Measurements from ENCODE around the gene TRIM72. TPM values are rescaled to one million over a fixed set of nuclear protein-coding genes. Genes with fewer than 3 reads are reported as not detected.

TRIM72 gene
- total RNA-seq, 6 experiments from 2014 or later = 0.06 TPM; not detected in 5

- H3K27me3 ChIP-seq = no peaks in the 10 kb centered on the region
- no peaks in the 10 kb centered on the region for H3K9me3 ChIP-seq
- H3K4me3 ChIP-seq = peak within 1 kb of the TSS; percentile 57 to 77 (median 68)
- ATAC-seq = peak; percentile 73 to 81 (median 77)
- peaks cover 0 to 17% (median 0%) of the 10 kb centered on the region in 4 donors for H3K4me1 ChIP-seq
- WGBS (ENCODE audit: insufficient coverage, low coverage, low lambda C conversion rate, missing lambda C conversion rate) = 22% methylated on average over 18 of the region's 69 CpGs
- peak within 1 kb of the TSS; percentile 21 to 60 (median 49) for H3K27ac ChIP-seq
- DNase-seq = peak; percentile 70 to 73 (median 70)
- intact Hi-C loops (cut with DNase I) = no loop called here
- H3K36me3 ChIP-seq = no peaks in the 10 kb centered on the region
- TF ChIP-seq POLR2A (IDR thresholded peaks at IDR 0.05) = peak; percentile 30
- no peak for TF ChIP-seq CTCF (IDR thresholded peaks at IDR 0.05)
Observed at GRCh38 chr16:31202414-31203375, 11.2 kb upstream of the TRIM72 start, which contains the start of gene PYCARD. Gene PYCARD (minus strand): TSS chr16:31202760. CDS start chr16:31202690, 70 bp downstream.

- H3K4me1 ChIP-seq = peaks cover 0 to 17% (median 0%) of the 10 kb centered on the region in 4 donors
- WGBS (ENCODE audit: insufficient coverage, low coverage, low lambda C conversion rate, missing lambda C conversion rate) = 76% methylated on average over 7 of the region's 9 CpGs
- H3K36me3 ChIP-seq = no peaks in the 10 kb centered on the region
- intact Hi-C loops (cut with DNase I) = no loop called here
- H3K9me3 ChIP-seq = no peaks in the 10 kb centered on the region
- no peak for TF ChIP-seq CTCF (IDR thresholded peaks at IDR 0.05)
- TF ChIP-seq POLR2A (IDR thresholded peaks at IDR 0.05) = no peak
- no peak for DNase-seq
- no peak overlapping the region for H3K4me3 ChIP-seq
- no peaks in the 10 kb centered on the region for H3K27me3 ChIP-seq
- no peak for ATAC-seq
- no peak overlapping the region for H3K27ac ChIP-seq
Observed at GRCh38 chr16:31204871-31205666, 8.8 kb upstream of the TRIM72 start.

GRCh38 chr16:31206776-31207175 is 7.1 kb upstream of the TRIM72 start:
- H3K36me3 ChIP-seq = no peaks in the 10 kb centered on the region
- H3K9me3 ChIP-seq = no peaks in the 10 kb centered on the region
- no peak overlapping the region for H3K4me3 ChIP-seq
- DNase-seq = no peak
- 64% methylated on average over 6 of the region's 6 CpGs for WGBS (ENCODE audit: insufficient coverage, low coverage, low lambda C conversion rate, missing lambda C conversion rate)
- H3K4me1 ChIP-seq = peaks cover 0 to 8% (median 0%) of the 10 kb centered on the region in 4 donors
- no peak overlapping the region for H3K27ac ChIP-seq
- no peak for ATAC-seq
- intact Hi-C loops (cut with DNase I) = no loop called here
- no peaks in the 10 kb centered on the region for H3K27me3 ChIP-seq
- no peak for TF ChIP-seq POLR2A (IDR thresholded peaks at IDR 0.05)
- TF ChIP-seq CTCF (IDR thresholded peaks at IDR 0.05) = no peak

GRCh38 chr16:31213342-31213741 is 577 bp upstream of the TRIM72 start:
- no peak overlapping the region for H3K4me3 ChIP-seq
- H3K36me3 ChIP-seq = no peaks in the 10 kb centered on the region
- intact Hi-C loops (cut with DNase I) = no loop called here
- H3K9me3 ChIP-seq = no peaks in the 10 kb centered on the region
- no peak for ATAC-seq
- H3K27ac ChIP-seq = no peak overlapping the region
- no peak for DNase-seq
- TF ChIP-seq CTCF (IDR thresholded peaks at IDR 0.05) = no peak
- TF ChIP-seq POLR2A (IDR thresholded peaks at IDR 0.05) = no peak
- no peaks in the 10 kb centered on the region for H3K27me3 ChIP-seq
- H3K4me1 ChIP-seq = peaks cover 0 to 20% (median 0%) of the 10 kb centered on the region in 4 donors
- 91% methylated on average over 1 of the region's 1 CpG for WGBS (ENCODE audit: insufficient coverage, low coverage, low lambda C conversion rate, missing lambda C conversion rate)
